ENCODE results near the gene EIF3K. TPM values are rescaled to one million over a fixed set of nuclear protein-coding genes. Genes with fewer than 3 reads are reported as not detected.

The EIF3K gene
- total RNA-seq, 1 donor from 2014 or later, result 274 TPM

DNA sequence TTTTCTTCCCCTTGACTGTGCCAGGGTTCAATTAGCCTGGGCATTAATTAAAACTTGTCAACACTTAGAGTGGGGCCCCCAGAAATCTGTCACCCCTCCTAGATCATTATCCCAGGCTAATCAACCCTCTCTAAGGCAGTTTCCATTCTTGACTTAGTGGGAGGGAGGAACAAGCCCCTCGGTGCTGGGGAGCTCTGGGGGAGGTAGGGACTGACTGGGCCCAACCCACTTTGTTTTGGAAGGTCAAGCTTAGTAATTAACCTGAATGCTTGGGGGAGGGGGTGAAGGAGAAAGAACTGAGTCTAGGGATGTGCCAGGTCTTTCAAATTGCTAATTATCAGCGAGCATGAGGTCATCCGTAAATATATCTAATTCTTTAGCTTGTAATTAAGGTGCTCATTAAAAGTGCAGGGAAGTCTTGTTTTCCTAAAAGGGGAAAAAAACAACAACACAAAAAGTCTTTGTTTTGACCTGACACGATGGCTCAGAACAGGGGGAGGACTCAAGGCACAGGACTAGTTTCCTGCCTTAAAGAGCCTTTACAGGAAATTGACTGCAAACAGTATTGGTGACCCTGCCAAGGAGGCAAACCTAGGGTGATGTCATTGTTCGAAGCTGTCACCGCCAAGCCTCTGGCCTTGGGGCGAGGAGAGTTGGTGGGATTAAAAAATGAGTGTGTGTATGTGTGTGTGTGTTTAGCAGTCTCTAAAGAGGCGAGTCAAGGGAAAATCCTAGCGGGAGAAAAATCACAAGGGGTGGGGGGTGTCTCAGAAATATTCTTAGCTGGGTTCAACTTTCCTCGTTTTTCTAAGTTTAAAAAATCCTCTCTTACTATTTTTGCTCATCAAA, 47.9 kb downstream of the EIF3K start:
- H3K36me3 Mint-ChIP-seq, result peaks cover 40% of the 10 kb centered on the region
- H3K27me3 Mint-ChIP-seq, result no peaks in the 10 kb centered on the region
- H3K4me3 Mint-ChIP-seq, result peak overlapping the region; percentile 77
- DNase-seq (ENCODE audit: extremely low spot score, unreplicated experiment), result no peak
- peaks cover 87% of the 10 kb centered on the region for H3K4me1 Mint-ChIP-seq (ENCODE audit: unreplicated experiment)
- TF ChIP-seq CTCF (conservative IDR thresholded peaks at IDR 0.05), result no peak
- peak overlapping the region; percentile 96 for H3K27ac Mint-ChIP-seq
- H3K9me3 Mint-ChIP-seq, result no peaks in the 10 kb centered on the region

DNA sequence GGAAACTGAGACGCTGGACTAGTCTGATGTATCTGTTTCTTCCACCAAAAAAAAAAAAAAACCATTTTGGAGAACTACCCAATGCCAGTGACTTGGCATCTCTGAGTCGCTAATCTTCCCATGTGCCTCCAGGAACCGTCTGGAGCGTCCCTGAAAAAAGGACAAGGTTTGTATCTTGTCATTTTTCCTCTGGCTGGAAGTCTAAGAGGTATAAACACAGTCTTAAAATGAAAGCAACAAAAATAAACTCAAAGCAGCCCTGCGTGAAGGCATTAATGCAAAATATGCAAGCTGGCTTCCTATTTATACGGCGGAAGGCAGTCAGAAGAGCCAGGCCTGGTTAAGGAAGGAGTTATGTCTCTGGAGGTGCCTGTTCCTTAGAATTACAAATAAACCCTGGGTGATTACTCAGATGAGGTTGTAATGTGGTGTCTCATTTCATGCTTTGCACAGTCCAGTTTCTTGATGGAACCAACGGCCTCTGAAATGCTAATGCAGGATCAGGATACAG, 48.7 kb downstream of the EIF3K start:
- Mint-ChIP-seq H3K27me3 (no peaks in the 10 kb centered on the region), H3K4me1 (ENCODE audit: unreplicated experiment) (peaks cover 79% of the 10 kb centered on the region), H3K4me3 (peak overlapping the region; percentile 46), H3K27ac (peak overlapping the region; percentile 96), H3K36me3 (peaks cover 35% of the 10 kb centered on the region), H3K9me3 (no peaks in the 10 kb centered on the region)
- no peak for TF ChIP-seq CTCF (conservative IDR thresholded peaks at IDR 0.05)
- no peak for DNase-seq (ENCODE audit: extremely low spot score, unreplicated experiment)

DNA sequence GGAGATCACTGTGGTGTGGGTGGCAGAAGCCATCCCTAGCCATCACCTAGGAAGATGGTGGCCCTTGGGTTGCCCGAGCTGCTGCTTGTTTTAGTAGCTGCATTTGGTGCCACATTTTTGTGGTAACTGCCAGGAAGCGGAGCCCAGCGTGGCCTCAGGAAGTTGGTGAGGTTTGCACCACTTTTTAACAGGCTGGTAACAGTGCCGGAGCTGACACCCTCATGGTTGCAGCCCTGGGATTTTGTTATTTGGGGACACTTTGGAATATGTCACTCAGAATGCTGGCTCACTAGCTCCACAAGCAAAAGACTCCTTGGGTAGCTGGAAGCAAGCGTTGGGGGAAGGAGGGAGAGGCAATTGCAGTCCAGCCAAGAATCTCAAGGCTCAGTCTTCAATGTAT, 50.6 kb downstream of the EIF3K start:
- DNase-seq (ENCODE audit: extremely low spot score, unreplicated experiment), result no peak
- H3K27ac Mint-ChIP-seq, result peak overlapping the region; percentile 84
- peaks cover 69% of the 10 kb centered on the region for H3K4me1 Mint-ChIP-seq (ENCODE audit: unreplicated experiment)
- no peaks in the 10 kb centered on the region for H3K27me3 Mint-ChIP-seq
- peaks cover 32% of the 10 kb centered on the region for H3K36me3 Mint-ChIP-seq
- no peak overlapping the region for H3K4me3 Mint-ChIP-seq
- no peak for TF ChIP-seq CTCF (conservative IDR thresholded peaks at IDR 0.05)
- no peaks in the 10 kb centered on the region for H3K9me3 Mint-ChIP-seq

GRCh38 chr19:38670921-38671398, 52.0 kb downstream of the EIF3K start:
- Mint-ChIP-seq H3K27ac (peak overlapping the region; percentile 84), H3K4me3 (peak overlapping the region; percentile 68), H3K9me3 (no peaks in the 10 kb centered on the region), H3K27me3 (no peaks in the 10 kb centered on the region), H3K36me3 (peaks cover 36% of the 10 kb centered on the region), H3K4me1 (ENCODE audit: unreplicated experiment) (peaks cover 71% of the 10 kb centered on the region)
- TF ChIP-seq CTCF (conservative IDR thresholded peaks at IDR 0.05), result no peak
- DNase-seq (ENCODE audit: extremely low spot score, unreplicated experiment), result no peak

- Mint-ChIP-seq H3K36me3 (peaks cover 33% of the 10 kb centered on the region), H3K4me1 (ENCODE audit: unreplicated experiment) (peaks cover 70% of the 10 kb centered on the region), H3K27ac (peak overlapping the region; percentile 84), H3K4me3 (no peak overlapping the region), H3K27me3 (no peaks in the 10 kb centered on the region), H3K9me3 (no peaks in the 10 kb centered on the region)
- TF ChIP-seq CTCF (conservative IDR thresholded peaks at IDR 0.05), result no peak
- DNase-seq (ENCODE audit: extremely low spot score, unreplicated experiment), result no peak
These were observed 52.7 kb downstream of the EIF3K start for GRCh38 chr19:38671654-38672053.

All from type B pancreatic cell (in vitro differentiated cells).